ENCODE measurements around the gene ITGB6.

ITGB6 gene

GRCh38 chr2:160221391-160222276, 21.6 kb upstream of the ITGB6 start:
- no peak for DNase-seq (ENCODE audit: low read depth in 2 of 2)

GRCh38 chr2:160220545-160221009, 20.5 kb upstream of the ITGB6 start:
- DNase-seq (ENCODE audit: low read depth in 2 of 2), result no peak

DNA sequence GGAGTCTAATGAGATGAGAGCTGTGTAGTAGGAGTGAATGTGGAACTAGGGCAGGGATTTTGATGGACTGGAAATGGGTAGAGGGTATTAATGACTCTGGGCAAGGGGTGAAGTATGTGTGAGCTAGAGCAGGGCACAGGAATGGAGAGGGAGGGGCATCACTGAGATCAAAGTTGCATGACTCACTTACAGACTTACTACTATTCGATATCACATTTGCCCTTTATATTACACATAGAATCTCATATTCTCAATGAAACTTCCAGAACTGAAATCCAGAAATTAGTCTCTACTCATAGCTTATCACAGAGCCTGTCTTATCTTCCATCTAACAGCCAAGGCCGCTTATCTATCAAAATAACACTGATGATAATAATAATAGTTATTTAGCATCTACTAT, 20.0 kb upstream of the ITGB6 start:
- DNase-seq (ENCODE audit: low read depth in 2 of 2), result no peak

GRCh38 chr2:160214461-160215445, 14.7 kb upstream of the ITGB6 start:
- no peak for DNase-seq (ENCODE audit: low read depth in 2 of 2)

DNA sequence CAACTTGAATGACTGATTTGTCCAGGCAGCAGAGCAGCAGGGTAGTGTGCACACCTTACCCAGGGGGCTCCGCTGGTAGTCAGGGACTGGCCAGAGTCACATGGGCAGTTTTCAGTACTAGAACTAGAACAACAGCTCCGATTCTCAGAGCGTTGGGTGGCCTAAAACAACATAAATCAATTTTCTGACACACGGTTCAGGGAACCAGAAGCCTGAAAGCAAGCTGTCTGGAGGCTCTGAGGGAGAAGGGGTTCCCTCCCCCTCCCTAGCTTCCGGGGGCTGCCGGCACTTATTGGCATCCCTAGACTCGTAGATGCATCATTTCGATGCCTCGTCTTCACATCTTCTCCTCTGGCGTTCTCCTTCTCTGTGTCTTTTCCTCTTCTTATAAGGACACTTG, 13.4 kb upstream of the ITGB6 start:
- DNase-seq (ENCODE audit: low read depth in 2 of 2), result no peak

GRCh38 chr2:160210599-160211138, 10.6 kb upstream of the ITGB6 start:
- DNase-seq (ENCODE audit: low read depth in 2 of 2), result peak; percentile 56 to 61

DNA sequence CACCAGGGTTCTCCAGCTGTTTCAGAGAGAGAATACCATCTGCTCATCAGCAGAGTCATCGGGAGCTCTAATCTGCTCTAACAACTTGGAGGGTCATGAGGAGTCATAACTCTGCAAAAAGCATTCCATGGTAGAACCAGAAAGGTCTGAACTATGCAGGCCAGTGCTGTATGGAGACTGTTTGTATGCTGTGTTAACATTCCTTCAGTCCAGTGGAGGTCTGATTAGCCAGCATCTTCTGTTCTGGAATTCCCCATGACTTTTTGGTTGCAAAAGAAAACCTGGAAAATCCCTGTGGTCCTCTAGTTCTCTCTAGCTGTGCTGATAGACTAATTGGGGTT, 9.4 kb upstream of the ITGB6 start:
- DNase-seq (ENCODE audit: low read depth in 2 of 2), result no peak

DNA sequence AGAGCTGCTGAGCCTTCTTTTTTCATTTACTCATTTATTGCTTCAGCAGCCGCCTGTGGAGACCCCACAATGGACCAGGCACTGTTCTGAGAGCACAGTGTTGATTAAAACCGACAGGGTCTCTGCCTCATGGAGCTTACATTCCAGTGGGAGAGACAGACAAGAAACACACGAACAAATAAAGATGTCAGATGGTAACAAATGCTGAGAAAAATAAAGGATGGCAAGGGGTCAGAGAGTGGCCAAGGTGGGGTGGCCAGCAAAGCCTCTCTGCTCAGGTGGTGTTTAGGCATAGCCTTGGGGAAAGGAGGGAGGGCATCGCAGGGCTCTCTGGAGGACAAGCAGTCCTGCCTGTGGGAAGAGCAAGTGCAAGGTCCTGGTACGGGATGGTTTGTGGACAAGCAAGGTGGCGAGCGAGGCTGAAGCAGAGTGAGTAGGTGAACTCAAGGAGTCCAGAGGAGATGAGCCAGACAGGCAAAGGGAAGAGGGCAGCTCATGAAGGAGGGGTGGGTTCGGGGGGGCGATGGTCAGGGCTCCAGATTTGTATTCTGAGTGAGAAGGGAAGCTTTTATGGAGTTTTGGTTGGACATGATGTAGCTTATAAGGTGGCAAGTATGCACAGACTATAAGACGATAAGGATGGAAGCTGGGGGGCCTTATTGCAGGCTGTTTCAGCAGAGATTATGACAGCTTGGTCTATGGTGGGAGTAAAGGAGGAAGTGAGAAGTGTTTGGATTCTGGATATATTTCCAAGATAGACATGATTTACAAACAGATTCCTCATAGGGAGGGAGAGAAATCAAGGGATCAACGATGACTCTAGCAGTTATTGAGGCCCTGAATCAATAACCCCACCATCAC, 8.8 kb upstream of the ITGB6 start:
- no peak for DNase-seq (ENCODE audit: low read depth in 2 of 2)

- no peak for DNase-seq (ENCODE audit: low read depth in 2 of 2)
Observed at GRCh38 chr2:160207804-160208654, 8.0 kb upstream of the ITGB6 start.

GRCh38 chr2:160207271-160207670, 7.2 kb upstream of the ITGB6 start:
- no peak for DNase-seq (ENCODE audit: low read depth in 2 of 2)

- no peak for DNase-seq (ENCODE audit: low read depth in 2 of 2)
Observed at GRCh38 chr2:160206436-160206835, 6.4 kb upstream of the ITGB6 start.

- DNase-seq (ENCODE audit: low read depth in 2 of 2), result no peak
Observed at GRCh38 chr2:160205505-160205904, 5.4 kb upstream of the ITGB6 start.

GRCh38 chr2:160203422-160203821, 3.4 kb upstream of the ITGB6 start:
- DNase-seq (ENCODE audit: low read depth in 2 of 2), result no peak

DNA sequence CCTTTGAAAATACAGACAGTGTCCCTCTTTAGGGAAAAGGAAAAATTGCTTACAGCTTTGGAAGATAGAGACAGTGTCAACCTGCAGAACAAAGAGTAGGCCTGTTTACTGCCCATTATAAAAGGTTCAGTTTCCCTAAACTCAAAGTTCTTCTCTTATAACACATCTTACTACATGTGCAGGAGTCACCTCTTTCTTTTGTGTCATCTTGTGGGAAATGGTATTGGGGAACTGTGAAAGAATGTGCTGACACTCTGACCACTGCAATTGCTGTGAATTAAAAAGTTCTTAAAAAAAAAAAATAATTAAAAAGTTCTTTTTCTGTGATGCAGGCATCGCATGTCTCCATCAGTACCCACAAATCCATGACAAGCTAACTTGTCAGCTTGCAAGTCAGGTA, 2.9 kb upstream of the ITGB6 start:
- no peak for DNase-seq (ENCODE audit: low read depth in 2 of 2)

GRCh38 chr2:160201849-160202539, 1.9 kb upstream of the ITGB6 start:
- DNase-seq (ENCODE audit: low read depth in 2 of 2), result no peak

DNA sequence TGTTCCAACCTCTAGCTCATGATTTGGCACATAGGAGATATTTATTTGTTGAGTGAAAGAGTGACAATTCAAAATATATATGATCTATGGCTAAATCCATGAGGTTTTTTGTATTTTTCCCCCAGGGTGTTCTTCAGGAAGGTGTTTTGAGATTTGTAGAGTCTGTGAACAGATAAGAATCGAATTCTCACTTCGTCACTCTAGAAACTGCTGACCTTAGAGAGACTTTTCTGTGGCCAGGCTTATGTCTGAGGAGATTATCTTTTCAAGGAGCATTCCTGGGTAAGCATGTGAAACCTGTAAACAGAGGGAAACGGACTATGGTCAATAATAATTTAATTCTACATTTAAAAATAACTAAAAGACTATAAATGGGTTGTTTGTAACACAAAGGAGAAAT, 849 bp upstream of the ITGB6 start:
- DNase-seq (ENCODE audit: low read depth in 2 of 2), result no peak

DNA sequence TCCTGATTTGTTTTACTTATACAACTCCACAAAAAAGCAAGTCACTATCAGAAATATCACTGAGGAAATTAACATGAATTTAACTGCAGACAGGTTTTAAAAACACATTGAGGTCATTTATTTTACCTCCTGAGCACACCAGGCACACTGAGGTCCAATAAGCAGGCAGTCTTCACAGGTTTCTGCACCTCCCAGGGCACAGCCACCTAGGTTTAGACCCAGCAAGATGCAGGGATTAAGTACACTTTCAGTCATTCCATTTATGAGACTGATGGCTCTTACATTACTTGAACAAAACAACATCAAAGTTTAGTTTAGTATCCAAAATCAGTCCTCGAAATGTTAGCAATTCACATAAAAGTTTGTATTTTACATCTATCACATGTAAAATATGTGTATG, 1.0 kb downstream of the ITGB6 start:
- no peak for DNase-seq (ENCODE audit: low read depth in 2 of 2)

- DNase-seq (ENCODE audit: low read depth in 2 of 2), result no peak
Observed at GRCh38 chr2:160197587-160197986, 2.5 kb downstream of the ITGB6 start.

DNA sequence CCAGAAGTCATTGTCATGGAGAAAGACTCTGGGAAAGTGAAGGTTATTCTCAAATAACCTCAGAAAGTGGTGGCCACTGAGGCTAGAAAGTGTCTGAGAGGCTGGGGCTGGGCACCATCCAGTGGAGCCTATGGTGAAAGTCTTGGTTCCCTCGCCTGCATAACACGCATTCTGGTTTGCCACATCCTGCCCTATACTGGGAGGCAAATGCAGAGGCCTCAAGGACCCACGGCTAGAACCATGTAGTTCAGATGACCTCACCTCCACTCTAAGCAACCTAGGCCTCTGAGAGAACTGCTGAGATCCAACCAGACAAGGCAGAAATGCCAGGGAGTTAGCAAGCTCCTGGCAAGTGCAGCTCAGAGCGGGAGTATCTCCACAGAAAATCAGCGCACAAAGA, 5.1 kb downstream of the ITGB6 start:
- DNase-seq (ENCODE audit: low read depth in 2 of 2), result no peak

- DNase-seq (ENCODE audit: low read depth in 2 of 2), result no peak
Observed at GRCh38 chr2:160194351-160194750, 5.7 kb downstream of the ITGB6 start.

Data from stimulated activated CD4-positive, alpha-beta T cell treated with anti-CD3 and anti-CD28 coated beads, Interleukin-1b, Interleukin-23, amount 100 ng/mL, for 4 hours (primary cell).